Duodenal mucosa (tissue), 2 donors: ENCODE data around the gene CERS6.

Source experiments
- H3K27ac ChIP-seq: one replicate; pipeline ENCODE4 v1.7.0; 2013; ENCODE audit warnings: low read depth, low read length
- H3K27me3 ChIP-seq, 2 donors: one replicate each; pipeline ENCODE4 v1.7.0; 2013; ENCODE audit warnings: low read length in 2 of 2, control low read depth in 1 of 2; ENCODE audit not compliant: insufficient read depth in 2 of 2, control insufficient read depth in 1 of 2
- H3K36me3 ChIP-seq, 2 donors: one replicate each; pipeline ENCODE4 v1.7.0; 2013; ENCODE audit warnings: low read length in 2 of 2, control low read depth in 1 of 2; ENCODE audit not compliant: insufficient read depth in 2 of 2, control insufficient read depth in 1 of 2
- H3K4me1 ChIP-seq, 2 donors: one replicate each; pipeline ENCODE4 v1.7.0; 2013; ENCODE audit warnings: low read length in 2 of 2, control low read depth in 1 of 2; ENCODE audit not compliant: insufficient read depth in 2 of 2, control insufficient read depth in 1 of 2
- H3K4me3 ChIP-seq, 2 donors: one replicate each; pipeline ENCODE4 v1.7.0; 2013; ENCODE audit warnings: low read length in 2 of 2, low read depth in 1 of 2
- H3K9ac ChIP-seq, 2 donors: one replicate each; pipeline ENCODE4 v1.7.0; 2013; ENCODE audit warnings: low read length in 2 of 2, low read depth in 1 of 2
- H3K9me3 ChIP-seq, 2 donors: one replicate each; pipeline ENCODE4 v1.7.0; 2013; ENCODE audit warnings: low read length in 2 of 2, control low read depth in 1 of 2; ENCODE audit not compliant: control insufficient read depth in 1 of 2

The CERS6 gene

DNA sequence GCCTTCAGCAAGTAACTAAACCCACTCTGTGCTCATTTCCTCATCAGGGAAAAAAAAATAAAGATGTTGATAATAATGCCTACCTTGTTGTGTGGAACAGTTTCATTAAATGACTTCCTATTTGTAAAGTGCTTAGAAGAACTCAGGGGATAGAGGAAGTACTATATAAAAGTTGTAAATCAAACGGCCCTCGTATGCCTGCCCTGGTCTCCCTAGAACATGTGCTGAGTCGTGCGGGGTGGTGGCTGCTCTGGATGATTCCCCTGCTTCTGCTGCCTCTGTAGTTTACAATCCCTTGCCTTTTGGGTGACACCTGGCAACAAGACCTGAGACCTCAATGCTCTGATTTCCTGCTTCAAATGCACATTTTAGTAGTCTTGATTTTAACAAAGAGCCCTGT lies 170.0 kb downstream of the CERS6 start:
- no peak overlapping the region for H3K4me3 ChIP-seq
- H3K27me3 ChIP-seq: no peaks in the 10 kb centered on the region
- no peak overlapping the region for H3K27ac ChIP-seq
- no peaks in the 10 kb centered on the region for H3K9me3 ChIP-seq
- H3K4me1 ChIP-seq: peaks cover 14 to 29% of the 10 kb centered on the region in 2 donors
- no peaks in the 10 kb centered on the region for H3K36me3 ChIP-seq
- no peak overlapping the region for H3K9ac ChIP-seq

- H3K9ac ChIP-seq: no peak overlapping the region
- peaks cover 14 to 29% of the 10 kb centered on the region in 2 donors for H3K4me1 ChIP-seq
- no peak overlapping the region for H3K4me3 ChIP-seq
- H3K27me3 ChIP-seq: no peaks in the 10 kb centered on the region
- no peaks in the 10 kb centered on the region for H3K36me3 ChIP-seq
- no peaks in the 10 kb centered on the region for H3K9me3 ChIP-seq
- H3K27ac ChIP-seq: no peak overlapping the region
Measured at GRCh38 chr2:168626647-168627046, 170.6 kb downstream of the CERS6 start.

GRCh38 chr2:168632709-168633121 lies 176.6 kb downstream of the CERS6 start:
- Histone ChIP-seq H3K36me3 (no peaks in the 10 kb centered on the region), H3K4me3 (no peak overlapping the region), H3K4me1 (peaks cover 18 to 39% of the 10 kb centered on the region in 2 donors), H3K27me3 (no peaks in the 10 kb centered on the region), H3K9me3 (no peaks in the 10 kb centered on the region), H3K9ac (no peak overlapping the region), H3K27ac (no peak overlapping the region)

- Histone ChIP-seq H3K36me3 (no peaks in the 10 kb centered on the region), H3K27ac (peak overlapping the region; percentile 3), H3K4me3 (no peak overlapping the region), H3K4me1 (peaks cover 13 to 35% of the 10 kb centered on the region in 2 donors), H3K9me3 (no peaks in the 10 kb centered on the region), H3K9ac (no peak overlapping the region), H3K27me3 (no peaks in the 10 kb centered on the region)
Measured at GRCh38 chr2:168633200-168633599, 177.1 kb downstream of the CERS6 start.

DNA sequence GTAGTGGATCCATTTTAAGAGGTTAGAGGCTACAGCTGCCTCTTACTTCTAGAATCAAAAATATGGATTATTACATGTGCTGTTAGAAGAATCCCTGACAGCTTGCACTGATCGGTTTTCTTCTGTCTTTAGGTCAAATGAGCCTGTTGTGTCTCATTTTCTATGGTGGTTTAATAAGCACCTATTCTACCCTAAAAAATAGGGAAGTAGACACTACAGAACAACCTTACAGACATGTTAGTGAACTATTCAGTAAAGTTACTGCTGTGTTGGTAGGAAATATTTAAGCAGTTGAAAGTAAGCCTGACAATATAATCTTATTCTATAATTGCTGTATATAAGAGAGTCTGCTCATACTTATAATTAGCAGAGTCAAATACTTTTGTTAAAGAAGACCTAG lies 177.8 kb downstream of the CERS6 start:
- Histone ChIP-seq H3K36me3 (no peaks in the 10 kb centered on the region), H3K27ac (no peak overlapping the region), H3K9me3 (no peaks in the 10 kb centered on the region), H3K9ac (no peak overlapping the region), H3K4me3 (no peak overlapping the region), H3K27me3 (no peaks in the 10 kb centered on the region), H3K4me1 (peaks cover 13 to 33% of the 10 kb centered on the region in 2 donors)

DNA sequence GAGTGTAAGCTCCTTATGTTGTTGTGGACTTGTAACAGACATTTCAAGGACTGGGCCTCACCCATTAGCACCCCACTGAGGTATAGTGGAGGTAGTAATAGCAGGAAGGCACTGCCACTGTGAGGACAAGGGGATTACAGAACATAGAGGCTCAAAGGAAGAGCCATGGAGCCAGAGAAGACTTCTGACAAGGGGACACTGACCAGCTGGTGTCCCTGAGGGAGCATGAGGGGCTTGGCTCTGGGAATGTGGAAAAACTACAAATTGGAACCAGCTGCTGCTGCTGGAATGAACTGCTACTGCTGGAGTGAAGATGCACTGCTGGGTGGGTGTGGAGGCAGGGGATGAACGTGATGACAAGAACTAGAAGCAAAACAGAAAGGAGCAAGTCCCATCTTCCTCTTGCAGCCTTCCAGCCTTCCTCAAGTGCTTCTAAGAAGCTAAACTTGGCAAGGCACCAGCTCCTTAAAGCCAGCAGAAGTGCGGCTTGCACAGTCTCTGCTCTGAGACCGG lies 179.0 kb downstream of the CERS6 start:
- no peaks in the 10 kb centered on the region for H3K27me3 ChIP-seq
- no peaks in the 10 kb centered on the region for H3K9me3 ChIP-seq
- no peak overlapping the region for H3K27ac ChIP-seq
- no peak overlapping the region for H3K4me3 ChIP-seq
- H3K4me1 ChIP-seq: peaks cover 22 to 46% of the 10 kb centered on the region in 2 donors
- peak overlapping the region in 1 of 2 donors; percentile 22 for H3K9ac ChIP-seq
- no peaks in the 10 kb centered on the region for H3K36me3 ChIP-seq

- Histone ChIP-seq H3K27me3 (no peaks in the 10 kb centered on the region), H3K27ac (peak overlapping the region; percentile 26), H3K36me3 (no peaks in the 10 kb centered on the region), H3K4me3 (no peak overlapping the region), H3K4me1 (peaks cover 24 to 41% of the 10 kb centered on the region in 2 donors), H3K9me3 (no peaks in the 10 kb centered on the region), H3K9ac (no peak overlapping the region)
Measured at GRCh38 chr2:168639018-168639417, 182.9 kb downstream of the CERS6 start.

GRCh38 chr2:168639441-168639898 lies 183.4 kb downstream of the CERS6 start:
- Histone ChIP-seq H3K9me3 (no peaks in the 10 kb centered on the region), H3K36me3 (no peaks in the 10 kb centered on the region), H3K4me3 (no peak overlapping the region), H3K4me1 (peaks cover 24 to 38% of the 10 kb centered on the region in 2 donors), H3K9ac (no peak overlapping the region), H3K27ac (peak overlapping the region; percentile 26), H3K27me3 (no peaks in the 10 kb centered on the region)

GRCh38 chr2:168640039-168640438 lies 184.0 kb downstream of the CERS6 start:
- peaks cover 22 to 33% of the 10 kb centered on the region in 2 donors for H3K4me1 ChIP-seq
- H3K9ac ChIP-seq: no peak overlapping the region
- no peaks in the 10 kb centered on the region for H3K9me3 ChIP-seq
- no peaks in the 10 kb centered on the region for H3K27me3 ChIP-seq
- H3K4me3 ChIP-seq: no peak overlapping the region
- H3K36me3 ChIP-seq: no peaks in the 10 kb centered on the region
- no peak overlapping the region for H3K27ac ChIP-seq

DNA sequence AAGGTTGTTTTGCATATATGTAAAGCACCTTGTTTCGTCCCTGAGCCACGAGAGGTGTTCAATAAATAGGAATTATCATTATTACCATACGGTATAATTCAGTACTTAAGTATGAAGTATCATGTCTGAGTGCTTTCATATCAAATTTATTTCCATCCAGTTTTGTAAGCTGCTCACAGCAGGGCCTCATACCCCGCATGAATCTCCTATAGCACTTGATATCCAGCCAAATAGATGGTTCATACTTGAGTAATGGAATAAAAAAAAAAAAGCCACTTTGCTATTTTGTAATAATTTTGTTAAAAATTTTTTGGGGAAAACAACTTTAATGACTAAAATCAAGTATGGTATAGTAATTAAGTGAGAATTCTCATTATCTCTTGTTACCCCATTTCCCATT lies 185.6 kb downstream of the CERS6 start:
- no peaks in the 10 kb centered on the region for H3K27me3 ChIP-seq
- no peak overlapping the region for H3K9ac ChIP-seq
- H3K9me3 ChIP-seq: no peaks in the 10 kb centered on the region
- no peaks in the 10 kb centered on the region for H3K36me3 ChIP-seq
- peaks cover 14 to 23% of the 10 kb centered on the region in 2 donors for H3K4me1 ChIP-seq
- H3K4me3 ChIP-seq: no peak overlapping the region
- no peak overlapping the region for H3K27ac ChIP-seq

DNA sequence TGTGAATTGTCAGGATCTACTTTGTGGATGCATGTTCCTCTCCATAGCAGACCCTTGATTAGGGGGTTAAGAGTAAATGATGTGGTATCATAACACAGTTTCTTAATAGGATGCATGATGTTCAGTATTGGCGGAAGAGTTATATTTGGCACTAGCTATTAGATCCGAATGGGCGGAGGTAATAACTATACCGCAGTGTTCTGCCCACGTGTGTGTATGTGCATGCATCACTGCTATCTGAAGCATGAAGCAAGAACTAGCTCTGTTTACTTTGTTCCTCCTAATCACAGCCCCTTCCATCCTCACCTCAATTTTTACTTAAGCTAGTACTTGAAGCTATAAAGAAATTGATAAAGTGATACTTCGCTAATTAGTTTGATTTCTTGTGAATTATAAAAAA lies 186.8 kb downstream of the CERS6 start:
- Histone ChIP-seq H3K36me3 (no peaks in the 10 kb centered on the region), H3K9ac (no peak overlapping the region), H3K9me3 (no peaks in the 10 kb centered on the region), H3K27me3 (no peaks in the 10 kb centered on the region), H3K27ac (no peak overlapping the region), H3K4me3 (no peak overlapping the region), H3K4me1 (peaks cover 11 to 20% of the 10 kb centered on the region in 2 donors)
